Keratinocyte (primary cell): ENCODE results near the gene NOS1AP. TPM values are rescaled to one million over a fixed set of nuclear protein-coding genes. Genes with fewer than 3 reads are reported as not detected.

Experiments used
- DNase-seq: peaks from one replicate; pipeline ENCODE4 v3.0.0-alpha.2; 2011; ENCODE audit warnings: low read depth, missing footprints, low spot score
- FAIRE-seq: peaks from 2 replicates; lab custom pipeline; 2011; peaks lifted over from hg19 to GRCh38; lab: Jason Lieb, UNC
- H2AFZ ChIP-seq: 2 replicates; pipeline ENCODE4 v1.6.0; 2012; ENCODE audit warnings: low read length, control low read depth, inconsistent platforms; ENCODE audit not compliant: control insufficient read depth
- H3K27ac ChIP-seq: 2 replicates; pipeline ENCODE4 v1.5.1; 2011; ENCODE audit warnings: low read length; ENCODE audit not compliant: control insufficient read depth, insufficient read depth
- H3K27me3 ChIP-seq: 3 replicates; pipeline ENCODE4 v1.6.0; 2011; ENCODE audit warnings: low read length; ENCODE audit not compliant: control insufficient read depth, insufficient read depth; ENCODE audit errors: extremely low read depth
- H3K36me3 ChIP-seq, 2 experiments: 2 replicates in 1 of 2; 3 replicates in 1 of 2; pipeline ENCODE4 v1.5.1; 2011; ENCODE audit warnings: low read length in 2 of 2, mild to moderate bottlenecking in 1 of 2; ENCODE audit not compliant: control insufficient read depth in 2 of 2, insufficient read depth in 2 of 2; ENCODE audit errors: extremely low read depth in 1 of 2
- H3K4me1 ChIP-seq: 3 replicates; pipeline ENCODE4 v1.5.1; 2011; ENCODE audit warnings: low read length; ENCODE audit not compliant: control insufficient read depth, insufficient read depth; ENCODE audit errors: extremely low read depth
- H3K4me2 ChIP-seq: 3 replicates; pipeline ENCODE4 v1.6.0; 2011; ENCODE audit warnings: low read depth, low read length; ENCODE audit not compliant: control insufficient read depth, insufficient read depth; ENCODE audit errors: extremely low read depth
- H3K4me3 ChIP-seq, 3 experiments: fragments of 200-600 bp in 1 of 3; sonication (generic) in 1 of 3; 2 replicates in 2 of 3; 3 replicates in 1 of 3; pipeline ENCODE4 v1.5.1; 2011 to 2016; ENCODE audit warnings: low read length in 3 of 3, mild to moderate bottlenecking in 3 of 3, control low read depth in 2 of 3, inconsistent platforms in 1 of 3, low read depth in 1 of 3, mixed read lengths in 1 of 3, mixed run types in 1 of 3, moderate library complexity in 1 of 3; ENCODE audit not compliant: control insufficient read depth in 2 of 3, insufficient read depth in 2 of 3; ENCODE audit errors: extremely low read depth in 1 of 3
- H3K79me2 ChIP-seq: 2 replicates; pipeline ENCODE4 v1.6.0; 2012; ENCODE audit warnings: low read length; ENCODE audit not compliant: control insufficient read depth, insufficient read depth
- H3K9ac ChIP-seq: 3 replicates; pipeline ENCODE4 v1.6.0; 2011; ENCODE audit warnings: low read length; ENCODE audit not compliant: control insufficient read depth, insufficient read depth; ENCODE audit errors: extremely low read depth
- H3K9me1 ChIP-seq: 3 replicates; pipeline ENCODE4 v1.6.0; 2011; ENCODE audit warnings: low read length; ENCODE audit not compliant: control insufficient read depth, insufficient read depth; ENCODE audit errors: extremely low read depth
- H3K9me3 ChIP-seq: 2 replicates; pipeline ENCODE4 v1.5.1; 2012; ENCODE audit warnings: low read depth, low read length; ENCODE audit not compliant: control insufficient read depth
- H4K20me1 ChIP-seq: 3 replicates; pipeline ENCODE4 v1.6.0; 2011; ENCODE audit warnings: low read length; ENCODE audit not compliant: control insufficient read depth, insufficient read depth; ENCODE audit errors: extremely low read depth
- EZH2 ChIP-seq: IDR thresholded peaks from one replicate; pipeline ENCODE4 v1.6.1; 2012; ENCODE audit warnings: inconsistent platforms, mild to moderate bottlenecking, low read length, moderate library complexity
- dilution Hi-C: fragments of 300-500 bp; cut with MboI; formaldehyde crosslinking; loops from one replicate; pipeline ENCODE4 v1.7.0; 2020; ENCODE audit warnings: low sequenced_read_pairs; ENCODE audit not compliant: extremely low pct_ligation_motif_present
- polyA plus RNA-seq, 5 experiments: library from polyadenylated mRNA; depleted of rRNA in 3 of 5; stranded (reverse) in 3 of 5; stranded (forward) in 1 of 5; unstranded in 1 of 5; fragments of >200 nt; gene quantifications; 1 replicate in 1 of 5; 2 replicates in 3 of 5; 3 replicates in 1 of 5; pipeline versions ENCODE4 v1.2.1 to v1.2.3, GENCODE V29; 2011 to 2012; ENCODE audit warnings: missing spikeins in 2 of 5, low read depth in 1 of 5, low replicate concordance in 1 of 5
- TF ChIP-seq, protein P1 (sequence below), 3 experiments: IDR thresholded peaks in 1 of 3; conservative IDR thresholded peaks in 1 of 3; optimal IDR thresholded peaks in 1 of 3; 2 replicates in 2 of 3; 3 replicates in 1 of 3; pipeline versions ENCODE3 to v1.5.1; 2011; ENCODE audit warnings: low read length in 3 of 3, mild to moderate bottlenecking in 3 of 3, moderate library complexity in 2 of 3, control low read depth in 1 of 3, inconsistent platforms in 1 of 3; ENCODE audit not compliant: insufficient read depth in 2 of 3; ENCODE audit errors: extremely low read depth in 1 of 3

NOS1AP gene
- polyA plus RNA-seq, 1 donor (not counting 4 experiments of a cell fraction or from before 2014, with no cell fraction given) = not detected

DNA sequence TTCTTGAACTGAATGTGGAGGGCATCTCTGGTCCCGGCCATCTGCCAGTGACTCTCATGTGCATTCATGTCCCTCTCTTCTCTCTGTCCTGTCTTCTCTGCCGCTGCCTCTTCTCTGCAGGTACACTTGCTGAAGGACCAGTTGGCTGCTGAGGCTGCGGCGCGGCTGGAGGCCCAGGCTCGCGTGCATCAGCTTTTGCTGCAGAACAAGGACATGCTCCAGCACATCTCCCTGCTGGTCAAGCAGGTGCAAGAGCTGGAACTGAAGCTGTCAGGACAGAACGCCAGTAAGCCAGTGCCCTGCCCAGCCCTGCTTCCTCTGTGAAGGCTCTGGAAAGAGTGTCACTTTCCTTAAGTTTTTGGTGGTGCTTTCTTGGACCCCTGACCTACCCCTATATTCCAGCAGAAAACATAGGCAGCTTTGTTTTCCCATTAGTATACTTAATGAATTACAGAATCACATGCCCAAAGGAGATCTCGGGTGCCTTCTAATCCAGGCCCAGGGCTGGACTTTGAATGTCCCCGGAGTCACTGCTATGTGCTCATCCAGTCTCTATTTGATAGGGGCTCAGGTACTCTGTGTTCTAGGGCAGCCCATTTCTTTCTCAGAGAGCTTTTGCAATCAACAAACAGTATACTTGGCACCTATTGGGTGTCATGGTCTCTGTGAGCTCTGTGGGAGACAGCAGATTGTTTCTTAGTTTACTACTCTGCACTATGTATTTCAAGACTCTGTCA, 296.0 kb downstream of the NOS1AP start:
- FAIRE-seq (no peak), DNase-seq (no peak)
- TF ChIP-seq EZH2 = no peak
- TF ChIP-seq, protein P1, sequence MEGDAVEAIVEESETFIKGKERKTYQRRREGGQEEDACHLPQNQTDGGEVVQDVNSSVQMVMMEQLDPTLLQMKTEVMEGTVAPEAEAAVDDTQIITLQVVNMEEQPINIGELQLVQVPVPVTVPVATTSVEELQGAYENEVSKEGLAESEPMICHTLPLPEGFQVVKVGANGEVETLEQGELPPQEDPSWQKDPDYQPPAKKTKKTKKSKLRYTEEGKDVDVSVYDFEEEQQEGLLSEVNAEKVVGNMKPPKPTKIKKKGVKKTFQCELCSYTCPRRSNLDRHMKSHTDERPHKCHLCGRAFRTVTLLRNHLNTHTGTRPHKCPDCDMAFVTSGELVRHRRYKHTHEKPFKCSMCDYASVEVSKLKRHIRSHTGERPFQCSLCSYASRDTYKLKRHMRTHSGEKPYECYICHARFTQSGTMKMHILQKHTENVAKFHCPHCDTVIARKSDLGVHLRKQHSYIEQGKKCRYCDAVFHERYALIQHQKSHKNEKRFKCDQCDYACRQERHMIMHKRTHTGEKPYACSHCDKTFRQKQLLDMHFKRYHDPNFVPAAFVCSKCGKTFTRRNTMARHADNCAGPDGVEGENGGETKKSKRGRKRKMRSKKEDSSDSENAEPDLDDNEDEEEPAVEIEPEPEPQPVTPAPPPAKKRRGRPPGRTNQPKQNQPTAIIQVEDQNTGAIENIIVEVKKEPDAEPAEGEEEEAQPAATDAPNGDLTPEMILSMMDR (optimal IDR thresholded peaks at IDR 0.05 in 1 of 3, IDR thresholded peaks at IDR 0.05 in 1 of 3, conservative IDR thresholded peaks at IDR 0.05 in 1 of 3; ENCODE audit: extremely low read depth in 1 of 3, insufficient read depth in 2 of 3, low read length in 3 of 3) = no peak
- Histone ChIP-seq H2AFZ (no peak overlapping the region), H3K27me3 (peaks cover 6% of the 10 kb centered on the region), H3K4me3 (no peak overlapping the region), H3K4me1 (peaks cover 15% of the 10 kb centered on the region), H3K9me3 (no peaks in the 10 kb centered on the region), H3K4me2 (no peak overlapping the region), H3K36me3 (no peaks in the 10 kb centered on the region), H3K27ac (no peak overlapping the region), H3K9me1 (no peaks in the 10 kb centered on the region), H4K20me1 (no peaks in the 10 kb centered on the region), H3K79me2 (no peaks in the 10 kb centered on the region), H3K9ac (no peak overlapping the region)
- dilution Hi-C loops = no loop called here

DNA sequence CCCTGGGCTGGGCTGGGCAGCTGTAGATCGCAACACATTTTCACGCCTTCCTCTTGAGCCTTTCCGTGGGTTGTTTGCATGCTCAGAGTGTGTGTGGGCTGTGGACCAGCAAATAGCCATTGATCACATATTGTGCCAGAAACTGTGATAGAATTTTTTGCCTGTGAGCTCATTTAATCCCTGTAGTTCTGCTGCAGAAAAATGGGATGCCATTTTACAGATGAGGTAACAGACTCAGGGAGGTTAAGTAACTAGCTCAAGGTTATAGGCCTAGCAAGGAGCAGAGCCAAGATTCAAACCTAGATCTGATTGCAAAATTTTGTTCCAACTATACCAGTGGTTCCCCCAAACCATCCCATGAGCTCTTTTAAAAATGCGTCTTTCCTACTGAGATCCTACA, 296.7 kb downstream of the NOS1AP start:
- dilution Hi-C loops = no loop called here
- Histone ChIP-seq H3K27ac (no peak overlapping the region), H3K9me1 (no peaks in the 10 kb centered on the region), H3K4me3 (no peak overlapping the region), H3K9me3 (no peaks in the 10 kb centered on the region), H3K36me3 (no peaks in the 10 kb centered on the region), H3K27me3 (peaks cover 4% of the 10 kb centered on the region), H3K79me2 (no peaks in the 10 kb centered on the region), H4K20me1 (no peaks in the 10 kb centered on the region), H3K9ac (no peak overlapping the region), H3K4me1 (peaks cover 15% of the 10 kb centered on the region), H2AFZ (no peak overlapping the region), H3K4me2 (no peak overlapping the region)
- DNase-seq (no peak), FAIRE-seq (no peak)
- TF ChIP-seq, protein P1 (optimal IDR thresholded peaks at IDR 0.05 in 1 of 3, IDR thresholded peaks at IDR 0.05 in 1 of 3, conservative IDR thresholded peaks at IDR 0.05 in 1 of 3; ENCODE audit: extremely low read depth in 1 of 3, insufficient read depth in 2 of 3, low read length in 3 of 3) = no peak
- TF ChIP-seq EZH2 = no peak
